ENCODE results near the gene HIVEP3.

HIVEP3 gene

GRCh38 chr1:41738006-41738405 is 180.7 kb downstream of the HIVEP3 start:
- in situ Hi-C loops (cut with HindIII; ENCODE audit: low pct_ligation_motif_present, low pct_unique_long_range_greater_than_20kb, low sequenced_read_pairs) = no loop called here
- no peak for DNase-seq

- in situ Hi-C loops (cut with HindIII; ENCODE audit: low pct_ligation_motif_present, low pct_unique_long_range_greater_than_20kb, low sequenced_read_pairs) = no loop called here
- DNase-seq = no peak
Measured at GRCh38 chr1:41735631-41736260, 183.0 kb downstream of the HIVEP3 start.

GRCh38 chr1:41735139-41735538 is 183.6 kb downstream of the HIVEP3 start:
- DNase-seq = no peak
- in situ Hi-C loops (cut with HindIII; ENCODE audit: low pct_ligation_motif_present, low pct_unique_long_range_greater_than_20kb, low sequenced_read_pairs) = no loop called here

- in situ Hi-C loops (cut with HindIII; ENCODE audit: low pct_ligation_motif_present, low pct_unique_long_range_greater_than_20kb, low sequenced_read_pairs) = no loop called here
- no peak for DNase-seq
Measured at GRCh38 chr1:41734201-41734970, 184.3 kb downstream of the HIVEP3 start.

GRCh38 chr1:41733725-41734124 is 185.0 kb downstream of the HIVEP3 start:
- no peak for DNase-seq
- in situ Hi-C loops (cut with HindIII; ENCODE audit: low pct_ligation_motif_present, low pct_unique_long_range_greater_than_20kb, low sequenced_read_pairs) = no loop called here

- in situ Hi-C loops (cut with HindIII; ENCODE audit: low pct_ligation_motif_present, low pct_unique_long_range_greater_than_20kb, low sequenced_read_pairs) = no loop called here
- no peak for DNase-seq
Measured at GRCh38 chr1:41733021-41733420, 185.7 kb downstream of the HIVEP3 start.

GRCh38 chr1:41731516-41732030 is 187.1 kb downstream of the HIVEP3 start:
- no peak for DNase-seq
- in situ Hi-C loops (cut with HindIII; ENCODE audit: low pct_ligation_motif_present, low pct_unique_long_range_greater_than_20kb, low sequenced_read_pairs) = no loop called here

- in situ Hi-C loops (cut with HindIII; ENCODE audit: low pct_ligation_motif_present, low pct_unique_long_range_greater_than_20kb, low sequenced_read_pairs) = no loop called here
- no peak for DNase-seq
Measured at GRCh38 chr1:41730806-41731205, 187.9 kb downstream of the HIVEP3 start.

- DNase-seq = no peak
- in situ Hi-C loops (cut with HindIII; ENCODE audit: low pct_ligation_motif_present, low pct_unique_long_range_greater_than_20kb, low sequenced_read_pairs) = no loop called here
Measured at GRCh38 chr1:41728403-41729202, 190.1 kb downstream of the HIVEP3 start.

- in situ Hi-C loops (cut with HindIII; ENCODE audit: low pct_ligation_motif_present, low pct_unique_long_range_greater_than_20kb, low sequenced_read_pairs) = no loop called here
- no peak for DNase-seq
Measured at GRCh38 chr1:41727749-41728115, 191.0 kb downstream of the HIVEP3 start.

GRCh38 chr1:41726899-41727748 is 191.6 kb downstream of the HIVEP3 start:
- in situ Hi-C loops (cut with HindIII; ENCODE audit: low pct_ligation_motif_present, low pct_unique_long_range_greater_than_20kb, low sequenced_read_pairs) = no loop called here
- DNase-seq = no peak

- in situ Hi-C loops (cut with HindIII; ENCODE audit: low pct_ligation_motif_present, low pct_unique_long_range_greater_than_20kb, low sequenced_read_pairs) = no loop called here
- no peak for DNase-seq
Measured at GRCh38 chr1:41726292-41726691, 192.4 kb downstream of the HIVEP3 start.

- in situ Hi-C loops (cut with HindIII; ENCODE audit: low pct_ligation_motif_present, low pct_unique_long_range_greater_than_20kb, low sequenced_read_pairs) = no loop called here
- no peak for DNase-seq
Measured at GRCh38 chr1:41724926-41725325, 193.8 kb downstream of the HIVEP3 start.

- in situ Hi-C loops (cut with HindIII; ENCODE audit: low pct_ligation_motif_present, low pct_unique_long_range_greater_than_20kb, low sequenced_read_pairs) = no loop called here
- DNase-seq = no peak
Measured at GRCh38 chr1:41724248-41724647, 194.5 kb downstream of the HIVEP3 start.

- in situ Hi-C loops (cut with HindIII; ENCODE audit: low pct_ligation_motif_present, low pct_unique_long_range_greater_than_20kb, low sequenced_read_pairs) = no loop called here
- no peak for DNase-seq
Measured at GRCh38 chr1:41723786-41724185, 194.9 kb downstream of the HIVEP3 start.

- DNase-seq = no peak
- in situ Hi-C loops (cut with HindIII; ENCODE audit: low pct_ligation_motif_present, low pct_unique_long_range_greater_than_20kb, low sequenced_read_pairs) = no loop called here
Measured at GRCh38 chr1:41722184-41722583, 196.5 kb downstream of the HIVEP3 start.

- no peak for DNase-seq
- in situ Hi-C loops (cut with HindIII; ENCODE audit: low pct_ligation_motif_present, low pct_unique_long_range_greater_than_20kb, low sequenced_read_pairs) = no loop called here
Measured at GRCh38 chr1:41720861-41721410, 197.8 kb downstream of the HIVEP3 start.

GRCh38 chr1:41719590-41719989 is 199.1 kb downstream of the HIVEP3 start:
- in situ Hi-C loops (cut with HindIII; ENCODE audit: low pct_ligation_motif_present, low pct_unique_long_range_greater_than_20kb, low sequenced_read_pairs) = no loop called here
- DNase-seq = no peak
